Suppressor macrophage (primary cell): Measurements from ENCODE around the gene NUSAP1.
"Not testable (repeated sequence)": the region's sequence is repeated elsewhere in the genome, so short reads cannot be mapped to it uniquely, and the experiment has no call there.

Experiments
- DNase-seq, 4 experiments: peaks; one replicate each; pipeline ENCODE4 v3.0.0-alpha.2; 2020 to 2022
- total RNA-seq, 17 experiments: gene quantifications; one replicate each; lab custom pipeline; 2026; ENCODE audit warnings: mixed read lengths in 6 of 17, inconsistent platforms in 3 of 17; lab: John Stamatoyannopoulos, UW

The NUSAP1 gene
- total RNA-seq = 0.04 to 0.51 (median 0.22) reads per million in 17 experiments

GRCh38 chr15:41332194-41333025 is at the start of gene NUSAP1, which contains the start of gene OIP5:
Gene NUSAP1, plus strand, starts transcription at chr15:41332881. Its CDS starts 77 bp downstream, at chr15:41332958.
Gene OIP5, minus strand, starts transcription at chr15:41332591. Its CDS starts 30 bp downstream, at chr15:41332561.
- peak; percentile 99 to 100 (median 100) for DNase-seq

DNA sequence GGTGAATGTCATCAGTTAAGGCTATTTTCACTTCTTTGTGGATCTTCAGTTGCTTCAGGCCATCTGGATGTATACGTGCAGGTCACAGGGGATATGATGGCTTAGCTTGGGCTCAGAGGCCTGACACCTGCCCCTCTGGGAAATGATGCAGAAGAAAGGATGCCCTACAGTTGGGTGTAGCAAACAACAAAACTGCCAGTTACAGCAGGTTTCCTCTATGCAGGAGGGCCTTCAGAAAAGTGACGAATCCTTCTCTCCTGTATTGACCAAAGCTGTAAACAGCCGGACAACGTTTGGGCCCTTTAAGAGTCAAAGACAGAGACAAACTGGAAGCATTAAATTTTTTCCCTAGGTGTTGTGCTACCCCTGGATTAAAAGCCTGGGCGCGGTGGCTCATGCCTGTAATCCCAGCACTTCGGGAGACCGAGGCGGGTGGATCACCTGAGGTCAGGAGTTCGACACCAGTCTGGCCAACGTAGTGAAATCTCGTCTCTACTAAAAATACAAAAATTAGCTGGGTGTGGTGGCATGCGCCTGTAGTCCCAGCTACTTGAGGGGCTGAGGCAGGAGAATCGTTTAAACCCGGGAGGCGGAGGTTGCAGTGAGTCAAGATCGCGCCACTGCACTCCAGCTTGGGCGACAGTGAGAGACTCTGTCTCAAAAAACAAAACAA is 49.6 kb upstream of the NUSAP1 start:
- DNase-seq = not testable (repeated sequence)

DNA sequence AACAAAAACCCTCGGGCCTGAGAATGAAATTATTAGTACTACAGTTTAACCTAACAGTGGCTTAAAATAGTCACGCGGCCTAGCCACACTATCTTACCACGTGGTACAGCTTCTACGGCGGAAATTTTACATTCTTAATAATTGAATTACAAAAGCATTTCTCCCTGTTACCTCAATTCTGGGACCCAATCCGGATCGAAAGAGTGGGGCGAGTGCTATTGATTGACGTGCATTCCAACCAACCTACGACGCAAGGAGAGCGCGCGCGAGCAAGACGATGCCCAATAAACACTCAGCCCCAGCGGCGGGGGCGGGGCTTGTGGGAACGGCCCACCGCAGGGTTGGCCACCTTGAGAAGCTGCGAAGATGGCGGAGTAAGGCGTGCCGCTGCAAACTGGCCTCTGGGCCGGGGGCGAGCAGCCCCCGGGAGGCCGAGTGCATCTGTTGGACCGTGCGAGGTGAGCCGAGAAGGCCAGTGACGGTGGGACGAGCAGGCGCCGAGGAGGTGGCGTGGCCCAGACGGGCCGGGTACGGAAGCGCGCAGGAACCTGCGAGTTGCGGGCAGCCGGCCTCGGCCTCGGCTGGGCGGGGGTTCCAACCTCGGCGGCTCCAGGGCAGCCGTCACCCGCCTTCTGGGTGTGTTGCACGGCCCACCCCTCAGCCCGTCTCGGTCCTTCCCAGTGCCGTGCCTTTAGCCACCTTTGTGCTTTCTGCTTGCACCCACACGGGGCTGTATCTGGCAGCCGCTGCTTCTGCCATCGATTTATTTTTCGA is 48.8 kb upstream of the NUSAP1 start:
- peak; percentile 99 to 100 (median 100) for DNase-seq

- DNase-seq = peak in 3 of 4 experiments; percentile 19 to 25 (median 23)
These were observed 48.1 kb upstream of the NUSAP1 start for GRCh38 chr15:41284427-41285177.

GRCh38 chr15:41285285-41285684 is 47.4 kb upstream of the NUSAP1 start:
- DNase-seq = no peak

DNA sequence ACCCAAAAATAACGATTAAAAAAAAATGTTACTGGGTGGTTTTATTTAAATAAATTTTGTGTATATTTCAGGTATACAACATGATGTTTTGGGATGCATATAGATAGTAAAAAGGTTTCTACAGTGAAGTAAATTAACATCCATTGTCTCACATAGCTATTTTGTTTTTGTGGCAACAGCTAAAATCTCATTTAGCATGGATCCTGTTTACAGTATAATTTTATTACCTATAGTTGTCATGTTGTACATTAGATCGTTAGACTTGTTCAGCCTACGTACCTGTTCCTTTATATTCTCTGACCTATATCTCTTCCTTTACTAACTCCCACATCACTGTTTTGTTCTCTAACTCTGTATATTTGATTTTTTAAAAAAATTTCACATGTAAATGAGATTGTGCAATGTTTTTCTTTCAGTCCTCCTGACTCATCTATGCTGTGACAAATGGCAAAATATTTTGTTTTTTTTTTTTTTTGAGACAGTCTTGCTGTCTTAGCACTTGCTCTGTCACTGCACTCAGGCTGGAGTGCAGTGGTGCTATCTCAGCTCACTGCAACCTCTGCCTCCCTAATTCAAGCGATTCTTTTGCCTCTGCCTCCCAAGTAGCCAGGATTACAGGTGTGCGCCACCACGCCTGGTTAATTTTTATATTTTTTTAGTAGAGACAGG is 45.9 kb upstream of the NUSAP1 start:
- DNase-seq = peak in 3 of 4 experiments; percentile 9 to 74 (median 66)

GRCh38 chr15:41288464-41288863 is 44.2 kb upstream of the NUSAP1 start:
- DNase-seq = no peak

- no peak for DNase-seq
These were observed 42.7 kb upstream of the NUSAP1 start for GRCh38 chr15:41289953-41290352.

DNA sequence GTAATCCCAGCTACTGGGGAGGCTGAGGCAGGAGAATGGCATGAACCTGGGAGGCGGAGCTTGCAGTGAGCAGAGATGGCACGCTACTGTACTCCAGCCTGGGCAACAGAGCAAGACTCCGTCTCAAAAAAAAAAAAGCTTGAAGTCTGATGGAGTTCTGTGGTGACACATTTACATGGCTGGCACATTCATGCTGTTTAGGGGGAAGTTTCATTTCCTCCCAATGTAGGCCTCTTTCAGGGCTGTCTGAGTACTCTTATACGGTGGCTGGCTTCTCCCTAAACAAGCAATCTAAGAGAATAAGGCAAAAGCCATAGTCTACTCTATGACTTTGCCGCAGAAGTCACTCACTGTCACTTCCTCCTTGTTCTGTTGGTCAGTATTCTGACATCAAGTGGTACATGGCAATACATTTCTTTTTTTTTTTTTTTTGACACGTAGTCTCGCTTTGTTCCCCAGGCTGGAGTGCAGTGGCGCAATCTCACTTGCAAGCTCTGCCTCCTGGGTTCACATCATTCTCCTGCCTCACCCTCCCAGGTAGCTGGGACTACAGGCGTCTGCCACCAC is 41.5 kb upstream of the NUSAP1 start:
- DNase-seq = peak; percentile 74 to 90 (median 80)

DNA sequence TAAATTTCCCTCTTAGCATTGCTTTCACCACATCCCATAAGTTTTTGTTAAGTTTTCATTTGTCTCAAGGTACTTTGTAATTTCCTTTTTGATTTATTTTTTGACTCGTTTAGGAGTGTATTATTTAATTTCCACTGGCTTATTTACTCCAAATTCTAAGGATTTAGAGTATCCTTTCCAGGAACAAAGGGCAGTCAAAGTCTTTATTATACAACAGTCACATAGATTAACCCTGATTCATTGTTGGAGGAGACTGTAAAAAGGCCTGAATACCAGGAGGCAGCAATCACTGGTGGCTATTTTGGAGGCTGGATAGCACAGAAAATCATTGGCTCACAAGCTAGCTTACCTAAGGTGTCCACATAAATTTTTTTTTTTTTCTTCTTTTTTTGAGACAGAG is 40.2 kb upstream of the NUSAP1 start:
- DNase-seq = no peak

GRCh38 chr15:41301139-41301538 is 31.5 kb upstream of the NUSAP1 start:
- DNase-seq = not testable (repeated sequence)

DNA sequence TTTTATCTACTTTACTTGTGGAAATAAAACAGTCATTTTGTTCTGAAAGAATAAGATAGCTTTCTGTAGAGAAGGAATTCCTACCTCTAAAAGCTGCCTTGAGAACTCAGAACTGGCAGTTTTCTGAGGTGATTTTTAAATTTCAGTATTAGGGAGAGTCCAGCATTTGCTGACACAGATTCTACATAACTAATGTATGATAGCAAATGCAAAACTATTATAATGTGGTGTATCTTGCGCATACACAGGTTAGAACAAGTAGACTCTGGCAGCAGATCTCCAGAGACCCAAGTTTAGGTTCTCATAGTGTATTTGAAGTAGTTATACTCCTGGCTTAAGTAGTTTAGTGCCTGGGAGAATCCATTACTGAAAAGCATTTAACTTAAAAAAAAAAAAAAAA is 31.1 kb upstream of the NUSAP1 start:
- no peak for DNase-seq

DNA sequence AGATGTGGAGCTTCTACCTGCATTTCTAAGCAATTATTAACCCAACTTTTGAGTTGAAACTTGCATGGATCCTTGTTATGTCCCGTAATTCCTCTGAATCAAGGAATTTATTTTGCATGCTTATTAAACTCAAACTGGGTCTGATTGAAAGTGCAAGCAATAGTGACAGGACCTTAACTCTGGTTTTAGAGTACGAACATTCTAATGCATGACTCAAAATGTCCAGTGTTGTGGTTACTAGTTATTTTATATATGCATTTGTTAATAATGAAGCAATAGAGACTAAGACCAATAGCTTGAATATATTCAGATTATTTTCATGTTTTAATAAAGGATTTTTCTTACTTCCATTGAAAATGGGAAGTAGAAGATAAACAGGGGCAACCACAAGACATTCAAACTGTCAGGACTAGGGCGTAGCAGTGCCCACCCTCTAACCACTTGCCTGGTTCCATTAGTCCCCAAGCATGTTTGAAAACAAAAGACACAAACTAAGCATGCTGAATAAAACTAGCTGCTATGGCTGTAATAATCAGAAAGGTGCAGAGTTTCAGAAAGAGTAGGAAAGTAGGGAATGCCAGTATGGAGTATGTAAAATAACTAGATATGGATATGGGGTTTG is 28.4 kb upstream of the NUSAP1 start:
- DNase-seq = no peak

DNA sequence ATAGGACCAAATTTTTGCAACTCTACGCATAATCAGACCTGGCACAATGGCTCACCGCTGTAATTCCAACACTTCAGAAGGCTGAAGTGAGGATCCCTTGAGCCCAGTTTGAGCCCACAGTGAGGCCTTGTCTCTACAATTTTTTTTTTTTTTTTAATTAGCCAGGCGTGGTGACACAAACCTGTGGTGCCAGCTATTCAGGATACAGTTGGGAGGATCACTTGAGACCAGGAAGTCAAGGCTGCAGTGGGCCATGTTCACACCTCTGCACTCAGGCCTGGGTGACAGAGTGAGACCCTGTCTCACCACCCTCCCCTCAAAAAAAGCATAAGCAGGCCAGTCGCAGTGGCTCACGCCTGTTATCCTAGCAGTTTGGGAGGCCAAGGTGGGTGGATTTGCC is 25.0 kb upstream of the NUSAP1 start:
- no peak for DNase-seq

- DNase-seq = no peak
These were observed 23.3 kb upstream of the NUSAP1 start for GRCh38 chr15:41309226-41309905.

GRCh38 chr15:41320805-41321330 is 11.8 kb upstream of the NUSAP1 start:
- not testable (repeated sequence) for DNase-seq

DNA sequence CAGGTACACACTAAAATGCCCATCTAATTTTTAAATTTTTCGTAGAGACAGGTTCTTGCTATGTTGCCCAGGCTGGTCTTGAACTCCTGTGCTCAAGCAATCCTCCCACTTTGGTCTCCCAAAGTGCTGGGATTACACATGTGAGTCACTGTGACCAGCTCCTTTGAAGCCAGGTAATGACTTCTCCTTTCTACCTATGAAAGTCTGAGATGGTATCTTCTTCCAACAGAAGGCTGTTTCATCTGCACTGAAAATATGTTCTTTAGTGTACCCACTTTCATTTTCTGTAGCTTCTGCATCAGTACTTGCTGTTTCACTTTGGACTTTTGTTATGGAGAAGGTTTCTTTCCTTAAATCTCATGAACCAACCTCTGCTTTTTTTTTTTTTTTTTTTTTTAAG is 9.1 kb upstream of the NUSAP1 start:
- DNase-seq = no peak

DNA sequence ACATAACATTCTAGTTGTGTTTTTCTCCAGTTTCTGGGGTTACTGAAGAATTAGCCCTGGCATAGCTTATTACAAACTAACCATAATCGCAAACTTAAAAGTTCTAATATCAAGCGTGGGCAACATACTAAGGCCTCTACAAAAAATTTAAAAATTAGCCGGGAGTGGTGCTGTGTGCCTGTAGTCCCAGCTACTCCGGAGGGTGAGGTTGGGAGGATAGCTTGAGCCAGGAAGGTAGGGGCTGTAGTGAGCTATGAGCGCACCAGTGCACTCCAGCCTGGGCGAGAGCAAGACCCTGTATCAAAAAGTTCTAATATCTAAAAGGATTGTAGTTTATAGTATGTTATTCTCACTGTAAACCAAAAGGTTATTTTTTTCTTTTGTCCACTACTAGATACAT is 1.4 kb upstream of the NUSAP1 start:
- DNase-seq = no peak

DNA sequence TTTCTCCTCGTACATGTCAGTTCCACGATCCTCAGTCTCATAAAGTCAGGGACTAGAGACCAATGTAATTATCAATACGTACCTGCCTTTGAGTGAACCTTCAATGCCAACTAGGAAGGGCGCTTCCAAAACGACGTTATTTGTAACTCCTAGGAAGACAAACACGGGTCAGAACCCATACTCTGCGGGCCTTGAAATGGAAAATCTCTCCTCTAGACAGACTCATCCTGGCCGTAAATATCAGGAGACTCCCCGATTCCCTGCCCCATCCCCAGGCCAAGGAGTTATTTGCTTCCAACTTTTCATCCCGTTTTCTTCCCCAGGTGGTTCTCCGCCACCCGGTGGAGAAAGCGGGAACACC is 868 bp upstream of the NUSAP1 start:
- peak in 1 of 4 experiments; percentile 72 for DNase-seq

- DNase-seq = peak in 2 of 4 experiments; percentile 57 to 67
These were observed 413 bp downstream of the NUSAP1 start for GRCh38 chr15:41333026-41333562.
